ENCODE measurements around the gene STX2. TPM values are rescaled to one million over a fixed set of nuclear protein-coding genes. Genes with fewer than 3 reads are reported as not detected.

The STX2 gene
- total and polyA plus RNA-seq, 2 donors (not counting 3 experiments of a cell fraction or from before 2014, with no cell fraction given) = 26.2 to 32.6 TPM

DNA sequence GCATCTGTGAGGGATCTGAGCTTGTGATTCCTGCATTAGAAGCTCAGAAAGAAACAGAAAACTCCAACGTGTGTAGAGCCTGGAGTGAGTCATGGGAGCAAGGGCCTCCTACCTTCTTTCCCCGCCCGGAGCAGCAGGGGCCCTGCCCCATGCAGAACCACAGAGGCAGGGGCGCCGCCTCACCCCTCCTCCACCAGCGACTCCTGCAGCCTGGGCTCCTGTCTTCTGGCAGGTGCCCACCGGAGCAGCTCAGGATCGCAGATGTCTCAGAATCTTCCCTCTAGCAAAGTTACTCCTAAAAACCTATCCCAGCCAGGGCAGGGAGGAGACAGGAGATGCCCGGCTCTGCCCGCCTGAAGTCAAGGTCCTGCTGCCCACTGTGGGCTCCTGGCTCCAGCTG is 58.7 kb downstream of the STX2 start:
- ChIA-PET POLR2A (no interaction called here), CTCF (no interaction called here)
- H3K4me1 ChIP-seq (ENCODE audit: control insufficient read depth, extremely low read depth, insufficient read depth, low read length) = peaks cover 7% of the 10 kb centered on the region
- H3K79me2 ChIP-seq (ENCODE audit: control insufficient read depth, insufficient read depth, low read length) = no peaks in the 10 kb centered on the region
- FAIRE-seq (no peak), DNase-seq (ENCODE audit: low read depth, low spot score) (no peak)
- no peak overlapping the region for H3K4me3 ChIP-seq (replicated peaks in 1 of 3; ENCODE audit: insufficient read depth in 1 of 3, low read depth in 1 of 3, low read length in 3 of 3)
- no peaks in the 10 kb centered on the region for H3K27me3 ChIP-seq (ENCODE audit: control insufficient read depth in 2 of 2, insufficient read depth in 2 of 2, low read length in 2 of 2)
- no peak overlapping the region for H3K9ac ChIP-seq (replicated peaks; ENCODE audit: extremely low read depth, insufficient read depth, low read length)
- dilution Hi-C loops (cut with MboI; ENCODE audit: extremely low pct_ligation_motif_present, low sequenced_read_pairs) (no loop called here), intact Hi-C loops (cut with micrococcal nuclease) (no loop called here)
- H3K27ac ChIP-seq (ENCODE audit: insufficient read depth, low read depth, low read length) = no peak overlapping the region
- no peaks in the 10 kb centered on the region for H4K20me1 ChIP-seq (replicated peaks; ENCODE audit: control insufficient read depth, extremely low read depth, insufficient read depth, low read length)
- no peaks in the 10 kb centered on the region for H3K9me1 ChIP-seq (replicated peaks; ENCODE audit: control insufficient read depth, extremely low read depth, insufficient read depth, low read length)
- H3K9me3 ChIP-seq (replicated peaks; ENCODE audit: control insufficient read depth, insufficient read depth, low read length) = no peaks in the 10 kb centered on the region
- BruUV-seq (replicated peaks) = no TSS peak
- TF ChIP-seq MYC (IDR thresholded peaks at IDR 0.05; ENCODE audit: low read depth, low read length) (no peak), EZH2 (IDR thresholded peaks at IDR 0.05; ENCODE audit: borderline replicate concordance, low read depth, low read length, severe bottlenecking) (no peak), POLR2AphosphoS5 (IDR thresholded peaks at IDR 0.05; ENCODE audit: insufficient read depth, low read depth, low read length) (no peak), GATA2 (IDR thresholded peaks at IDR 0.05; ENCODE audit: insufficient read depth, insufficient read length, low read depth, low read length) (no peak), FOS (IDR thresholded peaks at IDR 0.05; ENCODE audit: borderline replicate concordance, insufficient read depth, low read length) (no peak), JUN (IDR thresholded peaks at IDR 0.05; ENCODE audit: borderline replicate concordance, insufficient read depth, insufficient read length, low read depth) (no peak), CTCF (IDR thresholded peaks at IDR 0.05; ENCODE audit: extremely low read depth in 1 of 2, insufficient read depth in 1 of 2, low read depth in 1 of 2, low read length in 2 of 2) (no peak), POLR2A (IDR thresholded peaks at IDR 0.05; ENCODE audit: low read depth, low read length) (no peak)
- TF ChIP-seq, protein P1, sequence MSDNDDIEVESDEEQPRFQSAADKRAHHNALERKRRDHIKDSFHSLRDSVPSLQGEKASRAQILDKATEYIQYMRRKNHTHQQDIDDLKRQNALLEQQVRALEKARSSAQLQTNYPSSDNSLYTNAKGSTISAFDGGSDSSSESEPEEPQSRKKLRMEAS (IDR thresholded peaks at IDR 0.05; ENCODE audit: insufficient read depth, insufficient read length) = no peak
- H2AFZ ChIP-seq (ENCODE audit: low read depth, low read length) = no peak overlapping the region
- H3K4me2 ChIP-seq (ENCODE audit: insufficient read depth, low read length) = no peak overlapping the region
- H3K36me3 ChIP-seq (ENCODE audit: control insufficient read depth in 2 of 2, extremely low read depth in 1 of 2, insufficient read depth in 2 of 2, low read length in 2 of 2) = no peaks in the 10 kb centered on the region
